Neural progenitor cell (in vitro differentiated cells): ENCODE measurements around the gene NIPAL3. TPM values are rescaled to one million over a fixed set of nuclear protein-coding genes. Genes with fewer than 3 reads are reported as not detected.

ENCODE experiments used
- DNase-seq: peaks from one replicate; pipeline ENCODE4 v3.0.0-alpha.2; 2016; ENCODE audit warnings: low spot score
- H2AFZ ChIP-seq: fragments of 200-600 bp; sonication (generic); replicated peaks from 2 replicates; pipeline ENCODE4 v1.6.1; 2016; ENCODE audit warnings: antibody characterized with exemption
- H3F3A ChIP-seq: fragments of 200-600 bp; sonication (generic); 2 replicates; pipeline ENCODE4 v1.6.1; 2016; ENCODE audit warnings: antibody characterized with exemption, low read depth
- H3K27ac ChIP-seq: fragments of 200-600 bp; sonication (generic); 2 replicates; pipeline ENCODE4 v1.5.1; 2016; ENCODE audit warnings: mild to moderate bottlenecking
- H3K27me3 ChIP-seq: fragments of 200-600 bp; sonication (generic); 2 replicates; pipeline ENCODE4 v1.6.1; 2016; ENCODE audit warnings: mild to moderate bottlenecking, moderate library complexity
- H3K36me3 ChIP-seq: fragments of 200-600 bp; sonication (generic); 2 replicates; pipeline ENCODE4 v1.5.1; 2016
- H3K4me1 ChIP-seq: fragments of 200-600 bp; sonication (generic); 2 replicates; pipeline ENCODE4 v1.6.1; 2016; ENCODE audit warnings: mixed run types
- H3K4me2 ChIP-seq: fragments of 200-600 bp; sonication (generic); 2 replicates; pipeline ENCODE4 v1.6.1; 2016
- H3K4me3 ChIP-seq: fragments of 200-600 bp; sonication (generic); 2 replicates; pipeline ENCODE4 v1.5.1; 2016
- H3K79me2 ChIP-seq: fragments of 200-600 bp; sonication (generic); 2 replicates; pipeline ENCODE4 v1.6.1; 2016; ENCODE audit warnings: low read depth
- H3K9ac ChIP-seq: fragments of 200-600 bp; sonication (generic); 2 replicates; pipeline ENCODE4 v1.6.1; 2016
- H3K9me3 ChIP-seq: fragments of 200-600 bp; sonication (generic); 2 replicates; pipeline ENCODE4 v1.5.1; 2016; ENCODE audit warnings: low read depth
- H4K20me1 ChIP-seq: fragments of 200-600 bp; sonication (generic); 2 replicates; pipeline ENCODE4 v1.6.1; 2016; ENCODE audit warnings: low read depth
- H3K27ac Mint-ChIP-seq: 3 replicates; pipeline ENCODE4 v1.8.0; 2021; ENCODE audit warnings: mixed read lengths
- H3K27me3 Mint-ChIP-seq: 2 replicates; pipeline ENCODE4 v1.8.0; 2022; ENCODE audit warnings: low read depth, mild to moderate bottlenecking, inconsistent platforms, moderate library complexity, mixed read lengths; ENCODE audit not compliant: insufficient read depth
- H3K36me3 Mint-ChIP-seq: 3 replicates; pipeline ENCODE4 v1.8.0; 2021; ENCODE audit warnings: mixed read lengths
- H3K4me1 Mint-ChIP-seq: 3 replicates; pipeline ENCODE4 v1.8.0; 2021; ENCODE audit warnings: mixed read lengths
- H3K4me3 Mint-ChIP-seq: 3 replicates; pipeline ENCODE4 v1.8.0; 2021; ENCODE audit warnings: mild to moderate bottlenecking, moderate library complexity, mixed read lengths
- H3K9me3 Mint-ChIP-seq: 3 replicates; pipeline ENCODE4 v1.8.0; 2020; ENCODE audit warnings: mixed read lengths
- CTCF ChIP-seq: fragments of 200-600 bp; sonication (generic); IDR thresholded peaks from 2 replicates; pipeline ENCODE4 v1.5.1; 2017; ENCODE audit warnings: antibody characterized with exemption, mild to moderate bottlenecking
- EZH2 ChIP-seq: fragments of 200-600 bp; sonication (generic); IDR thresholded peaks from 2 replicates; pipeline ENCODE4 v1.6.1; 2017; ENCODE audit warnings: antibody characterized with exemption, mild to moderate bottlenecking, moderate library complexity
- EZH2phosphoT487 ChIP-seq: fragments of 200-600 bp; sonication (generic); IDR thresholded peaks from 2 replicates; pipeline ENCODE4 v1.6.1; 2017; ENCODE audit warnings: antibody characterized with exemption
- total RNA-seq: library from RNA; depleted of rRNA; stranded (reverse); fragments of >200 nt; gene quantifications from 2 replicates; pipeline ENCODE4 v1.2.3, GENCODE V29; 2015; ENCODE audit warnings: low replicate concordance

Gene NIPAL3
- total RNA-seq, 1 donor from 2014 or later: 6.9 TPM

- H3K36me3 ChIP-seq: no peaks in the 10 kb centered on the region
- no peak for DNase-seq
- H3K27ac ChIP-seq: no peak overlapping the region
- Mint-ChIP-seq H3K36me3 (no peaks in the 10 kb centered on the region), H3K27ac (no peak overlapping the region), H3K4me1 (peaks cover 3% of the 10 kb centered on the region), H3K4me3 (no peak overlapping the region), H3K27me3 (peaks cover 3% of the 10 kb centered on the region), H3K9me3 (peaks cover 3% of the 10 kb centered on the region)
- H3K79me2 ChIP-seq: no peaks in the 10 kb centered on the region
- no peaks in the 10 kb centered on the region for H3K27me3 ChIP-seq
- no peak overlapping the region for H3K4me2 ChIP-seq
- no peaks in the 10 kb centered on the region for H4K20me1 ChIP-seq
- H3K4me1 ChIP-seq: no peaks in the 10 kb centered on the region
- TF ChIP-seq CTCF (no peak), EZH2 (no peak), EZH2phosphoT487 (no peak)
- no peak overlapping the region for H2AFZ ChIP-seq
- no peak overlapping the region for H3K4me3 ChIP-seq
- no peak overlapping the region for H3K9ac ChIP-seq
- H3F3A ChIP-seq: no peaks in the 10 kb centered on the region
- no peaks in the 10 kb centered on the region for H3K9me3 ChIP-seq
These were observed 61.7 kb downstream of the NIPAL3 start for GRCh38 chr1:24477309-24477708.

GRCh38 chr1:24481101-24481500 lies 65.5 kb downstream of the NIPAL3 start:
- H3K4me1 Mint-ChIP-seq: peaks cover 3% of the 10 kb centered on the region
- Histone ChIP-seq H3K27ac (no peak overlapping the region), H3K4me3 (no peak overlapping the region), H3K9ac (no peak overlapping the region), H3K27me3 (no peaks in the 10 kb centered on the region), H3K9me3 (no peaks in the 10 kb centered on the region), H3K4me1 (no peaks in the 10 kb centered on the region), H4K20me1 (no peaks in the 10 kb centered on the region), H3K4me2 (no peak overlapping the region), H3K36me3 (no peaks in the 10 kb centered on the region), H3K79me2 (no peaks in the 10 kb centered on the region), H2AFZ (peak overlapping the region; percentile 31), H3F3A (no peaks in the 10 kb centered on the region)
- no peak for DNase-seq
- no peaks in the 10 kb centered on the region for H3K36me3 Mint-ChIP-seq
- H3K27me3 Mint-ChIP-seq: peaks cover 5% of the 10 kb centered on the region
- peak overlapping the region; percentile 31 for H3K27ac Mint-ChIP-seq
- TF ChIP-seq CTCF (no peak), EZH2phosphoT487 (no peak), EZH2 (no peak)
- no peak overlapping the region for H3K4me3 Mint-ChIP-seq
- peaks cover 3% of the 10 kb centered on the region for H3K9me3 Mint-ChIP-seq

- H3K27me3 Mint-ChIP-seq: peaks cover 5% of the 10 kb centered on the region
- H3K27ac Mint-ChIP-seq: no peak overlapping the region
- Histone ChIP-seq H3K4me3 (no peak overlapping the region), H3K4me2 (no peak overlapping the region), H3K9me3 (no peaks in the 10 kb centered on the region), H3K36me3 (no peaks in the 10 kb centered on the region), H3K4me1 (no peaks in the 10 kb centered on the region), H3F3A (no peaks in the 10 kb centered on the region), H3K9ac (no peak overlapping the region), H3K79me2 (no peaks in the 10 kb centered on the region), H2AFZ (no peak overlapping the region), H4K20me1 (no peaks in the 10 kb centered on the region), H3K27ac (no peak overlapping the region), H3K27me3 (no peaks in the 10 kb centered on the region)
- H3K9me3 Mint-ChIP-seq: peaks cover 3% of the 10 kb centered on the region
- H3K4me3 Mint-ChIP-seq: no peak overlapping the region
- no peak for DNase-seq
- TF ChIP-seq EZH2 (no peak), CTCF (no peak), EZH2phosphoT487 (no peak)
- no peaks in the 10 kb centered on the region for H3K36me3 Mint-ChIP-seq
- H3K4me1 Mint-ChIP-seq: peaks cover 3% of the 10 kb centered on the region
These were observed 66.4 kb downstream of the NIPAL3 start for GRCh38 chr1:24481843-24482610.
